SW 1271 (cell line): ENCODE data around the gene FNDC11.

Source experiments
- DNase-seq, 2 experiments: peaks; one replicate each; lab custom pipeline; 2025; lab: John Stamatoyannopoulos, UW

FNDC11 gene

GRCh38 chr20:63539441-63540370 lies 14.3 kb upstream of the FNDC11 start:
- DNase-seq: no peak

GRCh38 chr20:63540417-63541186 lies 13.4 kb upstream of the FNDC11 start:
- DNase-seq: no peak

GRCh38 chr20:63541371-63541770 lies 12.6 kb upstream of the FNDC11 start:
- no peak for DNase-seq

- DNase-seq: no peak
Observed at GRCh38 chr20:63542031-63542559, 11.9 kb upstream of the FNDC11 start.

- no peak for DNase-seq
Observed at GRCh38 chr20:63542696-63543095, 11.3 kb upstream of the FNDC11 start.

GRCh38 chr20:63543131-63543530 lies 10.8 kb upstream of the FNDC11 start:
- DNase-seq: no peak

GRCh38 chr20:63543733-63544132 lies 10.2 kb upstream of the FNDC11 start:
- DNase-seq: no peak

- DNase-seq: no peak
Observed at GRCh38 chr20:63544241-63544957, 9.6 kb upstream of the FNDC11 start.

- peak in 1 of 2 experiments; percentile 25 for DNase-seq
Observed at GRCh38 chr20:63544958-63545516, 8.9 kb upstream of the FNDC11 start.

- no peak for DNase-seq
Observed at GRCh38 chr20:63545814-63546213, 8.1 kb upstream of the FNDC11 start.

GRCh38 chr20:63546256-63546955 lies 7.6 kb upstream of the FNDC11 start:
- DNase-seq: no peak

- DNase-seq: no peak
Observed at GRCh38 chr20:63546956-63547724, 6.8 kb upstream of the FNDC11 start.

GRCh38 chr20:63547725-63548480 lies 6.1 kb upstream of the FNDC11 start, which contains the start of gene SRMS:
SRMS (minus strand) TSS chr20:63547749; CDS start chr20:63547463, 286 bp downstream.
- no peak for DNase-seq

GRCh38 chr20:63548542-63548941 lies 5.4 kb upstream of the FNDC11 start:
- DNase-seq: no peak

GRCh38 chr20:63549019-63549418 lies 4.9 kb upstream of the FNDC11 start:
- DNase-seq: no peak

GRCh38 chr20:63549679-63550282 lies 4.2 kb upstream of the FNDC11 start:
- DNase-seq: no peak

- DNase-seq: no peak
Observed at GRCh38 chr20:63551068-63551467, 2.9 kb upstream of the FNDC11 start.

- DNase-seq: no peak
Observed at GRCh38 chr20:63552481-63553249, 1.3 kb upstream of the FNDC11 start.
